Stomach smooth muscle (tissue), 2 donors: Measurements from ENCODE around the gene TAB2.
"Not testable (repeated sequence)": the region's sequence is repeated elsewhere in the genome, so short reads cannot be mapped to it uniquely, and the experiment has no call there.

Source experiments
- H3K27ac ChIP-seq: one replicate; pipeline ENCODE4 v1.7.0; 2013; ENCODE audit warnings: mild to moderate bottlenecking, low read length, inconsistent platforms
- H3K27me3 ChIP-seq, 2 donors: one replicate each; pipeline ENCODE4 v1.7.0; 2013; ENCODE audit warnings: low read length in 2 of 2; ENCODE audit not compliant: insufficient read depth in 2 of 2, control insufficient read depth in 1 of 2
- H3K36me3 ChIP-seq, 2 donors: one replicate each; pipeline ENCODE4 v1.7.0; 2013; ENCODE audit warnings: low read length in 2 of 2; ENCODE audit not compliant: control insufficient read depth in 2 of 2, insufficient read depth in 2 of 2
- H3K4me1 ChIP-seq: one replicate; pipeline ENCODE4 v1.7.0; 2013; ENCODE audit warnings: low read length; ENCODE audit not compliant: control insufficient read depth, insufficient read depth
- H3K4me3 ChIP-seq, 2 donors: one replicate each; pipeline ENCODE4 v1.7.0; 2013; ENCODE audit warnings: low read length in 2 of 2
- H3K9ac ChIP-seq, 2 donors: one replicate each; pipeline ENCODE4 v1.7.0; 2013; ENCODE audit warnings: low read length in 2 of 2, mild to moderate bottlenecking in 1 of 2
- H3K9me3 ChIP-seq, 2 donors: one replicate each; pipeline ENCODE4 v1.7.0; 2013; ENCODE audit warnings: low read length in 2 of 2; ENCODE audit not compliant: control insufficient read depth in 2 of 2
- donor health status: healthy.
- donor health status: Pancreatic carcinoma.

Gene TAB2

DNA sequence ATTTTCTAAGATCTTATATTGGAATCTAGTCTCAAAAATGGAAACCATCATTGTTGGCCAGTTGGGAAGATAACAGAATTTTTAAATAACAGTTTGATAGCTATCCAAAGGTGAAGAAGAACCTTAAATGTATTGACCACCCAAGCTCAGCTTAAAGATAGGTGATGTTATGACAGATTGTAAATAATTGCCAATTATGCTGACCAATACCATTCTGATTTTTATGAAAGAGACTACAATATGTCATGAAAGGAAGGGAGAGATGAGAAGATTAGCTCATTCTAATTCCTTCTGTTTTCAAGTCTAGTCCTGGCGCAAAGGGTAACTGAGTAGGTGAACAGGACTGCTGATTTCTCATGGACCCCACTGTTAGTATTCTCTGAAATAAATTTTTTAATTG is 5.7 kb upstream of the TAB2 start:
- Histone ChIP-seq H3K9me3 (no peaks in the 10 kb centered on the region), H3K9ac (no peak overlapping the region), H3K36me3 (no peaks in the 10 kb centered on the region), H3K4me3 (no peak overlapping the region), H3K27me3 (no peaks in the 10 kb centered on the region), H3K27ac (no peak overlapping the region), H3K4me1 (no peaks in the 10 kb centered on the region)

DNA sequence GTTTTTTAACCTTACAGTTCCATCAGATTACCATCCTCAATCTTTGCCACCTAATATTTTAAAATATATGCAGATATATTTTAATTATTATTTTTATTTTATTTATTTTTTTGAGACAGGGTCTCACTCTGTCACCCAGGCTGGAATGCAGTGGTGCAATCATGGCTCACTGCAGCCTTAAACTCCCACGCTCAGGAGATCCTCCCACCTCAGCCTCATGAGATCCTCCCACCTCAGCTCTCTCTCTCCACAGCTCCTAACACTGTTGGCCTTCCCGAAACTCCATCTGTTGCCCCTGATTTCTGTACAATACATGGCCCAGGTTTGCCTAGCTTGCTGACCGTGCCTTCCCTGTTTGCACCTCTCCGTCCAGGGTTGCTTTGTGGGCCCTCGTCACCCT is 4.4 kb upstream of the TAB2 start:
- Histone ChIP-seq H3K4me3 (no peak overlapping the region), H3K27me3 (no peaks in the 10 kb centered on the region), H3K27ac (no peak overlapping the region), H3K9me3 (no peaks in the 10 kb centered on the region), H3K4me1 (no peaks in the 10 kb centered on the region), H3K9ac (no peak overlapping the region), H3K36me3 (no peaks in the 10 kb centered on the region)

DNA sequence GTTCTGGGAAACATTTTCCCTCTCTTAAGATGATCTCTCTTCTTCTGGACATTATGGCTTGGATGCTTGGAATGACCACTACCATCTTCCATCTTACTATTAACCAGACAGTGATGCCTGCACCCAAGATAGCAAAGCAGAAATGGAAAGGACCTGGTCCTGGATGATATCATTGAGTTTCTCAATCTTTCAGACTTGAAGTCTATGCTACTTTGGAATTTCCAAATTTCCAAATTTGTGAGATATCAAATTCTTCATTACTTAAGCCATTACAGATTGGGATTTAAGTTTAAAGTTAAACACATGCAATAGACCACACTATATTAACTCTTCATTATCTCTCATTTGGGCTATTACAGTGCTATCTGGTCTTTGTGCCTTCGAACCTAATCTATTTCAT is 3.7 kb upstream of the TAB2 start:
- Histone ChIP-seq H3K4me3 (no peak overlapping the region), H3K9me3 (no peaks in the 10 kb centered on the region), H3K27ac (no peak overlapping the region), H3K4me1 (no peaks in the 10 kb centered on the region), H3K9ac (no peak overlapping the region), H3K27me3 (no peaks in the 10 kb centered on the region), H3K36me3 (no peaks in the 10 kb centered on the region)

DNA sequence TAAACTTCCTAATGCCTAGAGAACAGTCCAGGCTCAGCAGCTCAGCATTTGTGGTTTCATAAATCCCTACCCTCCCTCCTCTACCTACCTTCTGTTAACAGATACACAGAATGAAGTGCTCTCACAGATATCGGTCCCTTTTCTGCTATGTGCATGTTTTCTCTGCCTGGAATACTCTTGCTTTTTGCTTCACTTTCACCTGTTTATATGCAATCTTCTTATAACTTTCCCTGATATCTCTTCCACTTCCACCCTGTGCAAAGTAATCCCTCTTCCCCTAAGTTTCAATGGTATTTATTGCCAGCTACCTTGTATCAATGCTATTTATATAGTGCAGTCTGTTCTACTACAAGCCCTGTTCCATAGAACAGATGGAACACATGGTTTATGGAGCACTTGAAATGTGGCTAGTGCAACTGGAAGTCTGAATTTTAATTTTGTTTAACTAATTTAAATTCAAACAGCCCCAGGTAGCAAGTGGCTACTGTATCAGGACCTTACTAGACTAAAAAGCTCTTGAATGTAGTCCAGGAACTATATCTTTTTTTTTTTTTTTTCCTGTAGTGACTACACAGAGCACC is 3.1 kb upstream of the TAB2 start:
- Histone ChIP-seq H3K27me3 (no peaks in the 10 kb centered on the region), H3K4me3 (no peak overlapping the region), H3K27ac (no peak overlapping the region), H3K36me3 (no peaks in the 10 kb centered on the region), H3K9me3 (no peaks in the 10 kb centered on the region), H3K9ac (no peak overlapping the region), H3K4me1 (no peaks in the 10 kb centered on the region)

DNA sequence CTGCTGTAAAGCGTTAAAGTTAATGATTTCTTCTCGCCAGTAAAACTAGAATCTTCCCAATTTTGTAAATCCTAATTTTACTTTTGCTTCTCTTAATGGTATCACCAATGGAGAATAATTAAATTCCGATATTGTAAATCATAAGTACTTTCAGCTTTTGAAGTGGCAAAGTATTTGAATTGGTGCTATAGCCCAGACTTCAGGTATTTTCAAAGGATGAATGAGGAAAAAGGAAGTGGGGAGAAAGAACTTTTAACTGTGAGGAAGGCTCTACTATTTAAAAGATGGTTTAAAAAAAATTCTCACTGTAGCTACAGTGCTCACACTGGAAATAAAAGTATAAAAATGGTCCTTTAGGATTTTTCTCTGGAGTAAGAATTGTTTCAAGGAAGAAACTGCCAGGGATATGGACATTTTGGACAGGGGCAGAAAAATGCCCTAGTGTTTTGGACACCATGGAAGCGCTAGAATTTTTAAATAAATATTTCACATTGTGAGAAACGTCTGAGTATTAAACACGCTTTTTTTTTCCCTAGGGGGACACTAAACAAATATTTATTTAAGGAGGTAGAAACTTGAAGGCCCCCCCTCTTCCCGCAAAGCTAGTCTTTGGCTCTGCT is 1.3 kb upstream of the TAB2 start:
- H3K27me3 ChIP-seq: no peaks in the 10 kb centered on the region
- H3K9ac ChIP-seq: peak overlapping the region; percentile 71 to 72
- no peaks in the 10 kb centered on the region for H3K36me3 ChIP-seq
- H3K4me1 ChIP-seq: peaks cover 5% of the 10 kb centered on the region
- peak overlapping the region; percentile 91 for H3K27ac ChIP-seq
- H3K9me3 ChIP-seq: no peaks in the 10 kb centered on the region
- H3K4me3 ChIP-seq: peak overlapping the region; percentile 75 to 79

DNA sequence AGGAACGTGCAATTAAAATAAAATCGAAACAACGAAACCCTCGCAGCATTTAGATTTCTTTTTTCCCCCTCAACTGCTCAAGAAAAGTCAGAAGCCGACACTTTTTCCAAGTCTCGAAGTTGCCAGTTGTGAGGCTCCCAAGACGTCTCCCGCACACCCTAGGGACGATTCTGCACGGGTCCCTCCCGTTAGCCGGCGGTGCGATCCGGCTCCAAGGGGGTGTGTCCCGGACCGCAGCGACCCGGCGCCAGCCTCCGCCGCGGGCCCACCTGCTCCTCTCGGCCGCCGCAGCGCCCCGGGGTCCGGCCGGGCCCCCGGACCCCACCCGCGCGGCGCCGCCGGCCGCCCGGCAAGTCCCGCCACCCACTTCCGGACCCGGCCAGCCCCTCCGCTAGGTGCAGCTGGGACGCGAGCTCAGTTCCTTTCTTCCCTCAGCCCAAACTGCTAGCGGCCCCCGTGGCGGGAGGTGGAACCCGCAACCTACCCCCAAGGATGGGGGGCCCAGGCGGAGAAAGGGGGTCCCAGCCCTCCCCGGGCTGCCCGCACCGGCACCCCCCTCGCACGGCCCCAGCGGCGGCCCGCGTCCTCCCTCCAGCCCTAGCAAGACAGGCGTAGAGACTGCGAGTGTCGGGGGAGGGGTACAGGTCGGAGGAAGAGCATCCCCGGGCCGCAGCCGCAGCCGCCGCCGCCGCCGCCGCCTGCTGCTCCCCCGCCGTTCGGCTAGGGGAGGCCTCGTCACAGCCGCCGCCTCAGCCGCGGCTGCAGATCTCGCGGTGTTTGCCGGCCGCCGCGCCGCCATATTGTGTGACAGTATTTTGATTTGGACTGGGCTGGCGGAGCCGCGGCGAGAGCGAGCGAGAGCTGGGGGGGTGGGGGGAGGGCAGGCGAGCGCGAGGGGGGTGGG is 520 bp upstream of the TAB2 start:
- Histone ChIP-seq H3K27me3 (no peaks in the 10 kb centered on the region), H3K27ac (peak overlapping the region; percentile 91), H3K9ac (peak overlapping the region; percentile 71 to 82), H3K4me3 (peak overlapping the region; percentile 76 to 79), H3K4me1 (peaks cover 5% of the 10 kb centered on the region), H3K36me3 (no peaks in the 10 kb centered on the region), H3K9me3 (no peaks in the 10 kb centered on the region)

DNA sequence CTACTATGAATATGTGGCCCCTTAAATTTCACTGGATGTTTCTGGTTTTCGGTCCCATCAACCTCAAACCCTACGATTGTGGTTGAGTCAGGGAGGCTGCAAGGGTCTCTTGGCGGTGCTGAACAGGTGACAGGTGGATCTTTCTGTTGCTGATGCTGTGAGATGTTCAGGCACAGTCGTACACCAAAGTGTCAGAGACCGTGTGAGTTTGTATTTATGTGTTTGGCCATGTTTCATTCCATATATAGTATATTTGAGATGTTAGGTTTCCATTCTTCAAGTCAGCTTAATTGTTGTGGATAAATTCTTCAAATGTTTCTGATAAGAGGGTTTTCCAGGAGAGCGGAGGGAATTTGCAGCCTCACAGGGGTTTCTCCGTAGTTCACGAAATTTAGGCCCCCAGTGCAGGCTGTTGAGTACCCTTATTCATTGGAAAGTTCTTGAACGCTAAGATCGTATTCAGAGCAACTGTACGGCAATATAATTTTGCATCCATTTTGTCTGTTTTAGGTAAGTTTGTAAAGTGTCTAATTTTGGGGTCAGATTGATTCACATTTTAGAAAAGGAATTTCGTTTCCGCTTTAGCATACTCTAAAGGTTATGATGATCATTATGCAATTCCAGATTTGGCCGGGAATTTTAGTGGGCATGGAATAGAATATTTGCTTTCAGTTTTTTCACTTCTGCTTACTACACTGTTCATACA is 1.2 kb downstream of the TAB2 start:
- Histone ChIP-seq H3K4me3 (peak overlapping the region; percentile 79 to 96), H3K27ac (peak overlapping the region; percentile 69), H3K9ac (peak overlapping the region; percentile 68 to 83), H3K9me3 (no peaks in the 10 kb centered on the region), H3K4me1 (peaks cover 5% of the 10 kb centered on the region), H3K36me3 (no peaks in the 10 kb centered on the region), H3K27me3 (no peaks in the 10 kb centered on the region)

DNA sequence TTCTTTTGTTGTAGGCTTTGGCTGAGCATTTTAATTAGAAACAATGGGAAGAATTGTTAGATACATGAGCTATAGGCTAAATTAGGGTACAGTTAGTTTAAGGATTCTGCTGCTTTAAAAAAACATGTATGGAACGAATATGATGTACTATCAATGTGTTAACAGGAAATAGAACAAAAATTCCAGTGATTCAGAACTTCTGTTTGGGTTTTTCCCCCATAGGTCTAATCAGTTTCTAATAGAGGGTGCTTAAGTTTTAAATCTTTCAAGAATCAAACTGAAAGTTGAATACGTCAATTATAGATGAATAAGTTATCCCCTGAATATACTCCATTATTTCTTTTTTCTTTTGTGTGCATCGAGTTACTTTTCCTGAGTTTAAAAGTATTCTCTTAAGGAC is 1.9 kb downstream of the TAB2 start:
- Histone ChIP-seq H3K9me3 (no peaks in the 10 kb centered on the region), H3K27ac (no peak overlapping the region), H3K9ac (peak overlapping the region in 1 of 2 donors; percentile 83), H3K36me3 (no peaks in the 10 kb centered on the region), H3K4me1 (peaks cover 5% of the 10 kb centered on the region), H3K4me3 (peak overlapping the region; percentile 79 to 96), H3K27me3 (no peaks in the 10 kb centered on the region)

DNA sequence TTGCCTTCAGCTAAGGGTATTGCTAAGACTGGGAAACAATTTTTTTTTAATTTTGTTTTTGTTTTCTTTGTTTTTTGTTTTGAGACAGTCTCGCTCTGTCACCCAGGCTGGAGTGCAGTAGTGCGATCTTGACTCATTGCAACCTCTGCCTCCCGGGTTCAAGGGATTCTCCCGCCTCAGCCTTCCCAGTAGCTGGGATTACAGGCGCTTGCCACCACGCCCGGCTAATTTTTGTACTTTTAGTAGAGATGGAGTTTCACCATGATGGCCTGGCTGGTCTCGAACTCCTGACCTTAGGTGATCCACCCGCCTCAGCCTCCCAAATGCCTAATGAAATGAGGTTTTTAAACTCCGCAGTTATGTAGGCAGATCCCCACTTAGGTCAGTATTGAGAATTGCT is 2.5 kb downstream of the TAB2 start:
- H3K27me3 ChIP-seq, H3K27ac ChIP-seq, H3K9ac ChIP-seq, H3K9me3 ChIP-seq, H3K4me1 ChIP-seq, H3K36me3 ChIP-seq: not testable (repeated sequence)
- H3K4me3 ChIP-seq: peak overlapping the region in 1 of 2 donors; percentile 79

DNA sequence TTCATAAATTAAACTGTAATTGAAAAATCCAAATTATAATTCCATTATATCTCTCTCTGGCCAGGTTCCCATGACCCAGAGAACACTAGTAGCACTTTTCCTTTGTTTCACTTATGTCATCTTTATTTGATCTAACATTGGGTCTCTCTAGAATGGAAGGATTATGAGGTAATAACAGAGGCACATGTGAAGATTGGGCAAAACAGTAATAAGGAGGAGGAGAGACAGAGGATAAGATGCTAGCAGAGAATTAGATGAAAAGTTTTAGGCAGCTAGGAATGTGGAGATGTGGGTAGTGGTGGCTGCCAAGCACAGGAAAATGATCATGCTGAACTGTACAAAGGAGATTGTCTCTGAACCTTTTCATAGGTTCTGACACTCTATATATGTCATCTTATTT is 3.3 kb downstream of the TAB2 start:
- Histone ChIP-seq H3K27ac (no peak overlapping the region), H3K36me3 (no peaks in the 10 kb centered on the region), H3K9me3 (no peaks in the 10 kb centered on the region), H3K27me3 (no peaks in the 10 kb centered on the region), H3K4me1 (peaks cover 7% of the 10 kb centered on the region), H3K9ac (no peak overlapping the region), H3K4me3 (no peak overlapping the region)
